Fibroblast of the conjunctiva (primary cell): ENCODE measurements around the gene SH3RF3.
A peak's percentile ranks its signal among the peaks of the same experiment; 100 is the strongest.

ENCODE experiments used
- DNase-seq: peaks from one replicate; pipeline ENCODE4 v3.0.0-alpha.2; 2010; ENCODE audit warnings: low read depth

The SH3RF3 gene

DNA sequence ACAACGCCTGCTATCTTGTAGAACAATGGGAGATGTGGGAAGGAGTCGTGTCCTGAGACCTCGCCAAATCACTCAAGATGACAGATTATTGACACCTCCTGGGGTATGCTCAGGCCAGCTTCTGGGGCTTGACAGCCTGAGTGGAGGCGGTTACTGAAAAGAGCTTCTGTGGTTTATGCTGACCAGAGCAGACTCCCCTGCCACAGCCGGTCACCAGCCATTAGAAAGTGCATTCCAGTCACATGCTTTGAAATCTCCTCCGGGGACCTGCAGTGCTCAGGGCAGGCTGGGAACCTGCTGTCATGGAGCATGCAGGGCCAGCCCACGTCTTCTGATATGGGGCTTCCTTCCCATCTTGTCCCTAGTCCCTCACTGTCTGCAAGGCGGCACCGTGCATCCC is 268.9 kb downstream of the SH3RF3 start:
- no peak for DNase-seq

DNA sequence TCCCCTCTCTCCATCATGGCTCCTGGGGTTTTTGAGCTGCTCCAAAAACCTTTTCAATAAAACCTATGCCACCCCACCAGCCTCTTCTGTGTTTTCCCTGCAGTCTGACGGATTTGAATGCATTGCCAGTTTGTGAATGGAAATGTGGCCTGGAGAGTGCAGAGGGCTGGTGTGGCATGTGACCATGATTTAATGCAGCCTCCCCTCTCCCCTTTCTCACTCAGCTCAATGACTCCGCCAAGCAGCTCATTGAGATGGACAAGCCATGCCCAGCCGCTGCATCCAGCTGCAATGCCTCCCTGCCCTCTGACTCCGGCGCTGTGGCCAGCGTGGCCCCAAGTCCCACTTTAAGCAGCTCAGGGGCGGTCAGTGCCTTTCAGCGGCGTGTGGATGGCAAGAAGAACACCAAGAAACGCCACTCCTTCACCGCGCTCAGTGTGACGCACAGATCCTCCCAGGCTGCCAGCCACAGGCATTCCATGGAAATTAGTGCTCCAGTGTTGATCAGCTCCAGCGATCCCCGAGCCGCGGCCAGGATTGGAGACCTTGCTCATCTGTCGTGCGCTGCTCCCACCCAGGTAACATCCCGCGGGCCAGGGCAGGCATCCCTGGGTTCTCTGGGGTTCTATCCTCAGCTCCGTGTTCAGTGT is 269.5 kb downstream of the SH3RF3 start:
- no peak for DNase-seq

DNA sequence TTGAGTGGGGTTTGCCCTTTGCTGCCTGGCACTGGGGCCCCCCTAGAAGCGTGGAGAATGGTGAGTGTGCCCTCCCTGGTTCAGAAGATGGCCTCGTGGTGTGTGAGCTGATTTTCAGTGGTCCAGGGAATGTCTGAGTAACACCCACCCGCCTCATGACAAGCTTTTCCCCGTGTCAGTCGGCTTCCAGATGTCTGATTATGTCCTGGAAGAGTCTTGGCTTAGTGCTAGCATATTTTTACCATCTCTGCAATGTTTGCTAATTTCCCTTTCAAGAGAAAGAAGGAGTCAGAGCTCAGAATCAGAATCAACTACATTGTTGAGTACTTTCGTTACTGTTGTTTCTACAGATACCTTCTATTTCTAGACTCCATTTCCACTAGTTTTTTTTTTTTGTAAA is 270.1 kb downstream of the SH3RF3 start:
- no peak for DNase-seq

DNA sequence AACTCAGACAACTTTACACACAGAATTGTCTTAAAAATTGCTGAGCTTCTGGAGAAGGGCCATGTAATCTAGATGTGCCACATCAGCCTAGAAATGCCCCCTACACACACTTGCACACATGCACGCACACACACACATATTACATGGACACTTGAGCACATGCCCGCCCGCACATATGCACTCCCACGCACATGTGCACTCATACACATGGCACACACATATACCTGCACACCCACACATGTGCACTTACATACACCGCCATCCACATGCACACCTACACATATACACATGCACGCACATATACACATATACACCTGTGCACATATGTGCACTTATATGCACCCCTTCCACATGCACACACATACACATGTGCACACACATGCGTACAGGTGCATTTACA is 271.1 kb downstream of the SH3RF3 start:
- no peak for DNase-seq

DNA sequence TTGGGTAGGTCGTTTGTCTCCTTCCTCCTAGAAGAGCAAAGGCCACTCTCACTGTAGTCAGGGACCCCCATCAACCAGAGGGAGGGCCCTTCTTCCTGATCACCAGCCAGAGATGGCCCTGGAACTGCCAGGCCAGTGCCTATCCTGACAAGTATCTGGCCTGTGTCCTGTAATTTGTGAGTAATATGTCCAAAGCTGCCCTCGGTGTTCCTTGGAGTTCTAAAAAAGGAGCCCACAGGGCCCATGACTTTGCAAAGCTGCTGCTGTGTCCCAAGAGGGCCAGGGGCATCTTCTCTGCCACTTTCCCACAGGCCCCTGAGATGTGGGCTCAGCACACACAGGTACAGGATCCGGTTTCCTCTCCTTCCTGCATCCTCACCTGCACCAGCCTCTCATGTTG is 272.4 kb downstream of the SH3RF3 start:
- DNase-seq, result no peak

DNA sequence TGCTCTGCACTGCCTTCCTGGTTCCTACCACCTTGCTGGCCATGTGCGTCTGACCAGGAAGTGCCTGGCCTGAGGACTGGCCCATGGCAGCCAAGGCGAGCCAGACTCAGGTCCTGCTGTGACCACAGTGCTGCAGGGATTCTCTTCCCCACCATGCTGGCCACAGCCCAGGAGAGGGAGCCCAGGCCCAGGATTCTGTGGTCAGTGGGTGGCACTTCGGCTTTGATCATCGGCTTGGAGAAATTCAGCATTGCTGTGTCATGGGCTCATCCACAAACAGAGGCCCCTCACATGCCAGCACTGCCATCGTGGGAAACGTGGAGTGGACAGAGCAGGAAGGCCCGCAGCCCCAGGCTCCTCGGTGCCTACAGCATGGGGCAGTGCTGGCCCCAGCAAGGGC is 273.2 kb downstream of the SH3RF3 start:
- no peak for DNase-seq

DNA sequence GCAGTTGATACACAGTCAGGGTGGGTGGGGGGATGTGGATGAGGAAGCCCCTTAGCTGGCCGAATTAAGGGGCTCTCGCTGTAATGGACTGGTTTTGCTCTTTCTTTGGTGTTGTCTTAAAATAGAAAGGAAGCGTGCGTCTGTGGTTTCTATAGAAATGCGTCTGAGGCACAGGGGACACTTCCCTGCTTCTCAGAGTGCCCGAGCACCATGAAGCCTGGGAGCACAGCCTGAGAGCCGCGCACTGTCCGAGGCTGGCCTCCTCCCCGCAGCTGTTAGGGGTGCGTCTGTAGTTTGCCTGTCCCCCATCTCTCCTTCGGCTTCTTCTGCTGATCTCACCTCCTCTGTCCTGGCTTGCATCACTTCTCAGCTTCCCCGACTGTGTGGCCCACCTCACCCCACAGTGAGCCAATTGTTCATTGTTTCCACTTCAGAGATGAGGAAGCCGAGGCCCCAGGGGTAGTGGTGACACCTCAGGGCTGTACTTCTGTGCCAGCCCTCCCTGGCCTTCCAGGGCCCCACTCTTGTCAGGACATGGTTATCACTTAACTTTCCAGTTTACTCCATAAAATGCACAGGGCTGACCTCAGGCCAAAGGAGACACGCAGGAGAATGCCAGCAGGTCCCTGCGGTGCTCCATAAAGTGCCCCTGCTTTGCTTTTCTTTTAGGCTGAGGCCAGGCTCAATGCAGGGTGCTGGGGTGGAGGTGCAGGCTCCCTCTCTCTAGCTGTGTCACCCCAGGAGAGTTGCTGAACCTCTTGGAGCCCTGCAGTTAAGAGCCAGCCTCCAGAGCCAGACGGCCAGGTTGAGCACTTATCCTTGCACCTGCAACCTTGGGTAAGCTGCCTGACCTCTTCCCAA is 274.2 kb downstream of the SH3RF3 start:
- no peak for DNase-seq

DNA sequence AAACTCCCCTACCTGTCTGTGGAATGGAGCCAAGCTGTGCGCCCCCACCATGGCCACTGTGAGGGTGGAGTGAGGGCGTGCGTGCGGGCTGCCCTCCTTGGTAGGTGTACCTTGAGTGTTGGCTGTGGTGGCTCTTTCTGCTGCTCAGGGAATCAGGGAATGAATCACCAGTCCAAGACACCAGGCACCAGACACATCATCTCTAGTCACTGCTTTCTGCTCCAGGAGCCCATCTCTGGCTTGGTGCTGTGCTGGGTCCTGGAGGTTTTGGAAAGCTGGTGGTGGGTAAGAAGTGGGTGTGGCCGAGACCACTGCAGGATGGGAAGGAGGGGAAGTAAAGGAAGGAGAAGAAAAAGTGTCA is 274.8 kb downstream of the SH3RF3 start:
- DNase-seq, result no peak

DNA sequence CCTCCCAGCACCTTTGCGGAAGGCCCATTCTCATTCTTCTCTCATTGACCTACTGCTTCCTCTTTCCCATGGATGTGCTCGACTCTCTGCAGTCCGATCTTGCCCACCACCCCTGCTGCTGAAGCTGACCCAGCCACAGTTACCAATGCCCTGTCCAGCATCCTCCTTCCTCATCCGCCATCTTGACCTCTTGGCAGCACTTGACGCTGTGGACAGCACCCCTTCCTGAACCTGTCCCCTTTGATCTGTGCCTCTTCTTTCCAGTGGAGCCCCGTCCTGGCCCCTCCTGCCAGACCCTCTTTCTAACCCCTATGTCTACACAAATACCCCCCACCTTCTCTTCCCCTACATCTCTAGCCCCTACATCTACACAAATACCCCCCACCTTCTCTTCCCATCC is 275.7 kb downstream of the SH3RF3 start:
- DNase-seq, result no peak

DNA sequence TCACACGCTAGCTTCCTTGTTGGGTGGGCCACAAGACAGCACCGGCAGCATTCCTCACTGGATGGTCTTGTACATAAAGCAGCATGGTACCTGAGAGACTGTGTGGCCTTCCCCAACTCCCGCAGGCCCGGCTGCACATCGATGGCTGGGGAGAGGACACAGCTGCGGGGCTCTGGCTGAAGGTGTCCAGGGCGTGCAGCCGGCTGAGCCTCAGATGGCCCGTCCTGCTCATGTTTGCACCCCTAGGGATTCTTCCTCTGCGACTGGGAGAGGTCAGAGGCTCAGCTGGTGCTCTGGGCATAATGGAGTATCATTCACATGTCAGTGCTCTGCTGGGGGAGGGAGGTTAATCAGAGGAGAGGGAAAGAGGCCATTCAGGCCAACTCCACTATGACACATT is 276.9 kb downstream of the SH3RF3 start:
- no peak for DNase-seq

DNA sequence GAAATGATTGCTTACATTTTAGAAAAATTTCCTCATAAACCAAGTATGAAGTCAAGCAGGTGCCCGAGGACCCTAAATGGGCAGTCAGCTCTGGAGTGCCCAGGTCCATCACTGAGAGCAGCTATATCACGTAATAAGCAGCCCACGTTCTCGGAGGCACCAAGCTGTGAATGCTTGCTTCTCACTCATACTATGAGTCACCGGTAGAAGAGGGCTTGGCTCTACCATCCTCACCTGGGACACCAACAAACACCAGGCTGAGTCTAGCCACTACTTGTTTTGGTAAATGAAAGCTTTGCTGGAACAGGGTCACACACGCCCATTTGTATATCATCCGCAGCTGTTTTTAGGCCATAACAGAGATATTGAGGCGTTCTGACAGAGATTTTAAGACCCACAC is 277.3 kb downstream of the SH3RF3 start:
- no peak for DNase-seq

DNA sequence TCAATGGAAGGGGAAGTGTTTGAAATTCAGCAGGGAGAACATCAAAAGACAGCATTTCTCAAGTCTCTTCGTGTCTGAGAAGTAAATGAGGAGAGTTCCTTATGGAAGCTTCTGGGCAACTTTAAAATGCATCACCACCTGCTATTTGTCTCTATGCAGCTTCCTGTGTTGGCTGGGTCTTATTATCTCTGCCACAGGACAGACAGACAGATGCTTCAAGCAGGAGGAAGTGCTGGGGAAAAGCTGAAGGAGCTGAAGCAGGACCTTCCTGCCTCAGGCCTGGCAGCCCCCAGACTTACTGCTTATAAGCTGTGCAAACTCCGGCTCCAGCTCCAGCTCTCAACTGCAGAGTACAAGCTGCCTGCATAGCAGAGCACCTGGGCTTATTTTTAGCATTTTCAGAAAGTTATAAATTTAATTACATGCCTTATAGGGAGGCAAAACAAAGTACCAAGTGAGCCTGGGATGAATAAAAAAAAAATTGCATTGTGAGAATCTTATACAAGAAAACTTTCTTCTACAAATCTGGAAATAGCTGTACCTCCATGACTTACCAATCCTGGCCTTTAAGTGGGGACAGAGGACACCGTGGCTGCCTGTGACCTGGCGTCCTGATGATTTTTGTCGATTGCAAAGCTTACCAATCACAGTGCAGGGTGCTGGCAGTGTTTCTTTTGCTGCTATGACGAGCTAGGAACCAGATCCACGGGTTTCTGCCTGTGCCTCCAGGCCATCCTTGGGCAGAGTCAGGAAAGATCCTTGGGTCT is 278.5 kb downstream of the SH3RF3 start:
- no peak for DNase-seq

DNA sequence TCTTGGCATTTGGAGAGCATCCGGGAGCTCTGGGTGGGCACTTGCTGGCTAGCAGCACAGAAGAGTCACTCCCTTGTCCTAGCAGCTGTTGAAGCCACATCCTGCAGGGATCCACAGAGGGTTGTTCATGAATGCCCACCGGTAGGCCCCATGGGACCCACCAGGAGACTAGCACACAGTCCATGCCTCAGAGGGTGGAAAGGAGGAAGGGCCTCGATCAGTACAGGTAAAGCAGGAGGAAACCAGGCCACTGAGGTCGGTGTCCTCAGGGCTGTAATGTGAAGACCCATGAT is 279.0 kb downstream of the SH3RF3 start:
- no peak for DNase-seq

DNA sequence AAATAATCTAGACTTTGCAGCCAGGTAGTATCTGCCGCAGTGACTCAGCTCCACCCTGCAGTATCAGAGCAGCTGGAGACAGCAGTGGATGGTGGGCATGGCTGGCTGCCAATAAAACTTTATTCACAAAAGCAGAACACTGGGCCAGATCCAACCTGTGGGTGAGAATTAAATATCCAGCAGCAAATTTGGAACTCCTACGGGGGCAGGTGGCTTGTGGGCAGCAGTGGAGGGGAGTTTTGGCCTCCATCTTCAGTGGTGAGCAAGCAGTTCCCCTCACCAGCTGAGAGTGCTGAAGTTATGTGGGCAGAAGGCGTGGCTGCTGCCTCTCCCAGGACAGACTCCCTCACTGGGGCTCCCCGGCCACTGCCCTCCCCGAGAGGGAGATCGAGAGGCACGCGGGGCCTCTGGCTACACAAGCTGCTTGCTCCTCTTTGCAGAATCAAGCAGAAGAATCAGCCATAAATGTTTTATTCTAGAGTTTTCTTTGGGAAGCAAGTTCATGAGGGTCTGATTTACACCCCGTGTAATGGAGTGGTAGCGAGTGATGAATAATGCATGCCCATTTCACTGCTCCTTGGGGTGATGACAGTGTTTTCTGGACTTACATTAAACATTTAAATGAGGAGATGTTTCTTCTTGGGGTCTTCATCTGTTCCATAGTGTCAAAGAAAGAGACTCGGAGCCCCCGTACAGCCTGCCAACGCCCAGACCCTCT is 280.5 kb downstream of the SH3RF3 start:
- no peak for DNase-seq

DNA sequence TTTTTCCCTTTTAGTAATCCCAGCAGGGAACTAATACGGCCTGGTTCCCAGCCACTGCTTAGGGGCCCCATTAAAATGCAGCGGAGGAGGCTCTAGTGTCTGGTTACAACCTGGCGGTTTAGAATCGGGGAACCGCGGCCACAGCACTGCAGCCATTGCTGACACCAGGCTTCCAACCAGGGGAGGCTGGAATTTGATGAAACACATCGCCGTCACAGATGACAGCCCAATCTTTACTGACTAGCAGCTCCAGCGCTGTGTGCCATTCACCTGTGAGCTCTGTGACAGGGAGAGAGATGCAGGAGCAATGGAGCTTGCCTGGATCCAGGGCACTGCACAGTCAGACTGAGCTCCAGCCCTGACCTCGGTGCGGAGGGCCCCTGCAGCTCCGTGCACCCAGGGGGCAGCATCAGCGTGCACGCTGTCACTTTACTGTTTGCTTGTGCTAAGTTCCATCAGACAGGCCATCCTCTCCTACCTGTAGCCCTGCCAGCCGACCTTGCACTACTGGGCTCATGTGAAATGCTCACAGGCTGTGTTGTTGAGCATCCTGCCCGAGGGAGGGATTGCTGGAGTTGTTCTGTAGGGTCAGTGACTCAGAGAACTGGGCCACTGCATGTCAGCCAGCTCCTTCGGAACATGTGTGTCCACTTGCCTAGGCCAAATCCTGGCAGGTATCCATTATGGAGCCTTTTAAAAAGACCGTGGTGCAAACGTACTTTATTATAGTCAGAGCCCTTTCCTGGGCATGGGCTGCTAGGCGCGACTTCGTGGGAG is 281.2 kb downstream of the SH3RF3 start:
- DNase-seq, result peak; percentile 18

DNA sequence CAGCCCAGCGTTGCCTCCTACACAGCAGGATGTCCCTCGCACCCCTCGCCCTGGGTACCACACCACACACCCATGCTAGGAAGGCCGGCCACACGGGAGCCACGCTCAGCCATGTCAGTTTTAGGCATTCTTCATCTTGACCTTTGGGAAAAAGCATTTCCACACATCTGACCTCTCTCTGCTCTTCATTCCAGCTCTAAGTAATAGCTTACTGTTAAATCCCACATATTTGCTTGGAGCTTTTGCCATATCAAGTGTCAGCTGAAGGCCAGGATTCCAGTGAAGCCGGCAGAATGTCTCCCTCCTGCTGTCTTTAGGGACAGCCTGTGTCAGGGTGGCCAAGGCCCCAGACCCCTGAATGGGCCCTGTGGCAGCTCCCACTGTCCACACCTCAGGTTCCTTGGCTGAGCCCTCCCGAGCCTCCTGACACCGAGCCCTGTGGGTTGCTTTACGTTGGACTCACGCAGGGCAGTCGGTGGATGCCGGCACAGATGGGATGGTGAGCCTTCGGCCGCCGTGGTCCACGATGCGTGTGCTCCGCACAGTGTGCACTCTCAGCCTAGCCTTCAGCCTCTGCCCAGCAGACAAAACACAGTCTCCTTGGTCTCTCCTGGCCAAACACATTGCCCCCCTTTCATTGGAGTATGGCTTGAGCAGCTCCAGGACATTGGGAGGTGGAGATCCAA is 282.8 kb downstream of the SH3RF3 start:
- DNase-seq, result no peak

DNA sequence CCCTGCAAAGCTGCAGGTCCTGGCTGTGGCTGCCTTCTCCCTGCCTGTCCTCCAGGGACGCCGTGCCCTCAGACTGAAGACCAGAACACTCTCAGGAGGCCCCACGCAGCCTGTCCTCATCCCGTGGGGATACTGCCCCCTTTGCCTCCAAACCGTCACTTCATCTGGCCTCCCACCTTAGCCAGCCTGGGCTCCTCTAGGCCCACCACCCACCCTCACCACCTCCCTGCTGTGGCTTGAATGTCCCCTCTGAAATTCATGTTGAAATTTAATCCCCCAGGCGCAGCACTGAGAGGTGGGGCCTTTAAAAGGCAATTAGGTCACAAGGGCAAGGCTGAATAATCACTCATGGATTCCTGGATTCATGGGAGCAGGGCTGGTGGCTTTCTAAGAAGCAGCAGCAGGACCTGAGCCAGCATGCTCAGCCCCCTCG is 286.6 kb downstream of the SH3RF3 start:
- no peak for DNase-seq

DNA sequence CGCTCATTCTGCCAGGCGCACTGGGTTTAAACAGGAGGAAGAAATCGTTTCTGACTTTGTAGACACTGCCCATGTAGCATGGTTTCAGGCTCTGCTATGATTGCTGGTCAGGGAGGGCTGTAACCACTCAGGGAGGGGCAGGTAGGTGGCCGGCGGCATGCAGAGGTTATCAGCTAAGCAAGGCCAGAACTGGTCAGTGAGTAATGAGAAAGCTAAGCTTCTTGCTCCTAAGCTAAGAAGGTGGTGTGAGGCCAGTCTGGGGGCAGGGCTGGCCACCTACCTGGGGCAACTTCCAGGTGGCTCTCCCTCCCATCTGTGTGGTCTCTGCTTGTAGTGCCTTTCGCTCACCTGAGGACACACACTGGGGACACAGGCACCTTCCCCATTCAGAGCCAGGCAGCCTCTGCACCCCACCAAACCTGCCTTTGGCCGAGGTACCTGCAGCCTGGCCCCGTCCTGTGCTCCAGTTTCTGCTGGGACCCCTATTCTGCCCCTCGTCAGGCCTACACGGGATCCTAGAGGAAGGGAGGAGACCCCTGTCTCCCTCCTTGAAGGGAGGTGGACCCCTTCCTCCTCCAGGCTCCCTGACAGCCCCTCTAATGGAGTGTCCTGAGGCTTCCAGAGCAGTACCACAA is 288.8 kb downstream of the SH3RF3 start:
- no peak for DNase-seq

DNA sequence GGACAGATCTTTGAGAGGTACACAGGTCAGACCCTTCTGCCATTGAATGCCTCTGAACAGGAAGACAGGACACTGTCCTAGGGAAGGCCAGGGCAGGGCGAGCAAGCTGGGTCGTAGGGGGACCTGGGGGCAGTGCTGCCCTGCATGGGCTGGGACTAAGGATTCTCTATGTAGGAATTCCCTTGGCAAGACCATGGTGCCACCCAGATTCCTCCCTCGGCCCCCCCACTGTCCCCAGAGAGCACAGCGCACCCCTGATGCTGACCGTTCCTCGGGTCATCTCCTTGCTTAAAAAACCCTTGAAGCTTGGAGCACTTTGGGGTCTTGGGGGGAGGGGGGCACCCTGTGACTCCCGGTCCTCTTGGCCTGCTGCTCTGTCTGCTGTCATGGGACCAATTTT is 289.7 kb downstream of the SH3RF3 start:
- DNase-seq, result no peak

DNA sequence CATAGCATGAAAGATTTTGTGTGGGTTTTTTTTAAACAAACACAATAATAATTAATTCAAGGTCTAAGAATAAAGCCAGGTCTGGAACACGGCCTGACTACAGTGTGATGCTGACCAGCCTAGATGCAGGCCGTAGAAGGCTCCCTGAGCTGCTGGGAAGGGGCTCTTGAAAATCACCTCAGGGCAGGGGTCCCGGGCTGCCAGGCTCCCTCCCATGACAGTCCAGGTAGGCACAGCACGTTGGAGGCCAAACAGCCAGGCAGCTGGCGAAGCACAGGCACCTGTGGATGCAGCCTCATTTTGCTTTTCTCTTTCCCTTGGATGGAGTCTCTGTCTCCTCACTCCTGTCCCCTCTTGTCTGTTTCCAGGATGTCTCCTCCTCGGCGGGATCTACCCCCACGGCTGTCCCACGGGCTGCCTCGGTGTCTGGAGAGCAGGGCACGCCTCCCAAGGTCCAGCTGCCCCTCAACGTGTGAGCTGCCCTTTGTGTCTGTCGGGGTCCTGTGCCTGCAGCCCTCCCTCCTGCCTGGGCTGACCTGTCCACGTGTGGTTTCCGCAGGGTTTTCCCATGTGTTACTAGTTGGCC is 290.3 kb downstream of the SH3RF3 start:
- DNase-seq, result no peak
